Measurements from ENCODE around the gene EFCAB5.
A peak's percentile ranks its signal among the peaks of the same experiment; 100 is the strongest.

EFCAB5 gene

GRCh38 chr17:30101686-30102390 lies 160.4 kb downstream of the EFCAB5 start:
- TF ChIP-seq CTCF (IDR thresholded peaks at IDR 0.05; ENCODE audit: insufficient read depth, low read length, poor library complexity, severe bottlenecking) = no peak
- Histone ChIP-seq H3K4me3 (replicated peaks; ENCODE audit: low read depth, low read length) (no peak overlapping the region), H3K27me3 (replicated peaks; ENCODE audit: control insufficient read depth, insufficient read depth, low read length) (no peaks in the 10 kb centered on the region), H3K36me3 (ENCODE audit: control insufficient read depth, insufficient read depth, low read length) (no peaks in the 10 kb centered on the region)
- DNase-seq (ENCODE audit: extremely low read depth, insufficient read length) = no peak

- DNase-seq (ENCODE audit: extremely low read depth, insufficient read length) = no peak
Observed at GRCh38 chr17:30103921-30104320, 162.5 kb downstream of the EFCAB5 start.

GRCh38 chr17:30104575-30105339 lies 163.3 kb downstream of the EFCAB5 start:
- DNase-seq (ENCODE audit: extremely low read depth, insufficient read length) = peak; percentile 41
- TF ChIP-seq CTCF (IDR thresholded peaks at IDR 0.05; ENCODE audit: insufficient read depth, low read length, poor library complexity, severe bottlenecking) = peak; percentile 89
- Histone ChIP-seq H3K27me3 (replicated peaks; ENCODE audit: control insufficient read depth, insufficient read depth, low read length) (no peaks in the 10 kb centered on the region), H3K4me3 (replicated peaks; ENCODE audit: low read depth, low read length) (peak overlapping the region; percentile 52), H3K36me3 (ENCODE audit: control insufficient read depth, insufficient read depth, low read length) (no peaks in the 10 kb centered on the region)

More at GRCh38 chr17:30103921-30104320, 162.5 kb downstream of the EFCAB5 start:
- no peak for TF ChIP-seq CTCF (IDR thresholded peaks at IDR 0.05; ENCODE audit: insufficient read depth, low read length, poor library complexity, severe bottlenecking)
- no peaks in the 10 kb centered on the region for H3K27me3 ChIP-seq (replicated peaks; ENCODE audit: control insufficient read depth, insufficient read depth, low read length)
- H3K36me3 ChIP-seq (ENCODE audit: control insufficient read depth, insufficient read depth, low read length) = no peaks in the 10 kb centered on the region
- H3K4me3 ChIP-seq (replicated peaks; ENCODE audit: low read depth, low read length) = no peak overlapping the region

- DNase-seq (ENCODE audit: extremely low read depth, insufficient read length) = no peak
- TF ChIP-seq CTCF (IDR thresholded peaks at IDR 0.05; ENCODE audit: insufficient read depth, low read length, poor library complexity, severe bottlenecking) = no peak
- Histone ChIP-seq H3K27me3 (replicated peaks; ENCODE audit: control insufficient read depth, insufficient read depth, low read length) (no peaks in the 10 kb centered on the region), H3K4me3 (replicated peaks; ENCODE audit: low read depth, low read length) (no peak overlapping the region), H3K36me3 (ENCODE audit: control insufficient read depth, insufficient read depth, low read length) (no peaks in the 10 kb centered on the region)
Observed at GRCh38 chr17:30112794-30113193, 171.4 kb downstream of the EFCAB5 start.

- Histone ChIP-seq H3K36me3 (ENCODE audit: control insufficient read depth, insufficient read depth, low read length) (no peaks in the 10 kb centered on the region), H3K27me3 (replicated peaks; ENCODE audit: control insufficient read depth, insufficient read depth, low read length) (no peaks in the 10 kb centered on the region), H3K4me3 (replicated peaks; ENCODE audit: low read depth, low read length) (no peak overlapping the region)
- no peak for DNase-seq (ENCODE audit: extremely low read depth, insufficient read length)
- TF ChIP-seq CTCF (IDR thresholded peaks at IDR 0.05; ENCODE audit: insufficient read depth, low read length, poor library complexity, severe bottlenecking) = no peak
Observed at GRCh38 chr17:30113213-30113612, 171.8 kb downstream of the EFCAB5 start.
